Fibroblast of peridontal ligament (primary cell): ENCODE data around the gene LBHD1.
A peak's percentile ranks its signal among the peaks of the same experiment; 100 is the strongest.
"Not testable (repeated sequence)": the region's sequence is repeated elsewhere in the genome, so short reads cannot be mapped to it uniquely, and the experiment has no call there.

ENCODE experiments used
- DNase-seq: peaks from one replicate; pipeline ENCODE4 v3.0.0-alpha.2; 2010; ENCODE audit errors: extremely low read depth

Gene LBHD1

DNA sequence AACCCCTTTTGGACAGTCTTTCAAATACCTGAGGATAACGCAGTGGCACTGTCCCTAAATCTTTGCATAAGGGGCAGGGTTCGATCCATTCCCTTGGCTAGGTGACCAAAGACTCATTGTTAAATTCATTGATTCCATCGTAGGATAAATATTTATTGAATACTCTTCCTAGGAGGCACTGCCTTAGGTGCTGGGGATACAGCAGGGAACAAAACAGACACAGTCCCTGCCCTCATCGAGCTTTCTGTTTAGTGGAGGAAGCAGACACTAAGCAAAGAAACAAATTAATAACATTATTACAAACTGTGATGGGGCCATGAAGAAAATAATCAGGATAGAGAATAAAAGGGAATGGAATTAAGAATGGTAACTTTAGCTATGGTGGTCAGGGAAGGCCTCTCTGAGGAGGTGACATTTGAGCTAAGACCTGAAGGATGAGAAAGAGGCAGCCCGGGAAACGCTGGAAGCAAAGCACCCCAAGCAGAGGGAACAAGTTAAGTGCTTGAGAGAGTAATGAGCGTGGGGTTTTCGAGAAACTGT is 51.0 kb downstream of the LBHD1 start:
- DNase-seq, result peak; percentile 44

DNA sequence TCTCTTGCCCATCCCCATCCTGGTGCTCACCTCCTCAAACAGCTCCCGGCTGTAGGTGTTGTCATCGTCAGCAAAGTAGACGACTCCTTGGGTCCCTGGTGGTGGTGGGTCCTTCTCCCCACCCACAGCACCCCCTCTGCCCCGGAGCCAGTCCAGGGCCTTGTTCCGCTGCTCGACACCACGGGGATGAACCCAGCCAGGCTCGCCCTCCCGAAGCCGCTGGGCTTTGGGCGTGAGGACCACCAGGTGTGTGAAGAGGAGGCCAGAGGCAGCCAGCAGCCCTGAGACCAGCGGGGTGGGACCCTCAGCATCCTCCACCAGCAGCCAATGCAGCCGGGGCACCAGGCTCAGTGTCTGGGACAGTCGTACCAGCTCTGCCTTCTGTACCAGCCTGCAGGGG is 55.1 kb downstream of the LBHD1 start:
- DNase-seq, result not testable (repeated sequence)

DNA sequence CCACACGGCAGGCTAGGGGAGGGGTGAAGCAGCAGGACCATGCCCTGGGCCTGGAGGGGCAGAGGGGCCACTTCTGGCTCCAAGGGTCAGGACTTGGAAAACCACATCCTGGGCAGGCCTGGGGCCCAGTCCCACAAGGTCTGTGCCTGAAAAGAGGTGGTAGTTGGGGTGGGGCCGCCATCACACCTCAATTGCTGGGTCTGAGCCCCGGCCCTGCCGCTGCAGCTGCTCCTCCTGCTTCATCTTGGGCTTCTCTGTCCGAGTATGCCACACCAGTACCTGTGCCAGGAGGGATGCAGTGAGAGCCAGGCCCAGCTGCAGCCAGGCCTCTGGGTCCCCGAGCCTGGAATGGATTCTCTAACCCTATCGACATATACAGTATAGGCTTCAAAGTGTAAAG is 56.5 kb downstream of the LBHD1 start:
- DNase-seq, result no peak

DNA sequence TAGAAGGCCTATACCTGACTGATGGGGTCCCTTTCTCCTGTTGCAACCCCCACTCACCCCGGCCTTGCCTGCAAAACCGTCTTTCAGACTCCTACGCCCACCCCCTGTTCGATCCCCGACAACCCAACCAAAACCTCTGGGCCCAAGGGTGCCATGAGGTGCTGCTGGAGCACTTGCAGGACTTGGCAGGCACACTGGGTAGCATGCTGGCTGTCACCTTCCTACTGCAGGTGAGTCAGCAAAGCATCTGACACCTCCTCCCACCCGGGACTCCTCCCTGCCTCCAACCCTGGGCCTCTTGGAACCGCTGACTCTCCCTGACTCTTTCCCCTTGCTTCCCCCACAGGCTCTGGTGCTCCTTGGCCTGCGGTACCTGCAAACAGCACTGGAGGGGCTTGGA is 57.8 kb downstream of the LBHD1 start:
- no peak for DNase-seq

DNA sequence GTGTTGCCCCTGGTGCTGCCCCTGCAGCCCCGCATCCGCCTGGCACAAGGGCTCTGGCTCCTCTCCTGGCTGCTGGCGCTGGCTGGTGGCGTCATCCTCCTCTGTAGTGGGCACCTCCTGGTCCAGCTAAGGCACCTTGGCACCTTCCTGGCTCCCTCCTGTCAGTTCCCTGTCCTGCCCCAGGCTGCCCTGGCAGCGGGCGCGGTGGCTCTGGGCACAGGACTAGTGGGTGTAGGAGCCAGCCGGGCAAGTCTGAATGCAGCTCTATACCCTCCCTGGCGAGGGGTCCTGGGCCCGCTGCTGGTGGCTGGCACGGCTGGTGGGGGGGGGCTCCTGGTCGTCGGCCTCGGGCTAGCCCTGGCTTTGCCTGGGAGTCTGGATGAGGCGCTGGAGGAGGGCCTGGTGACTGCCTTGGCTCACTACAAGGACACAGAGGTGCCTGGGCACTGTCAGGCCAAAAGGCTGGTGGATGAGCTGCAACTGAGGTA is 58.7 kb downstream of the LBHD1 start:
- no peak for DNase-seq
